Endodermal cell (in vitro differentiated cells): ENCODE measurements around the gene VASH2. TPM values are rescaled to one million over a fixed set of nuclear protein-coding genes. Genes with fewer than 3 reads are reported as not detected.

Source experiments
- DNase-seq: peaks from one replicate; pipeline ENCODE4 v3.0.0-alpha.2; 2017
- H3K27ac ChIP-seq: 2 replicates; pipeline ENCODE4 v1.5.1; 2013; ENCODE audit warnings: mild to moderate bottlenecking, low read depth, low read length, moderate library complexity
- H3K27me3 ChIP-seq: 2 replicates; pipeline ENCODE4 v1.6.1; 2013; ENCODE audit warnings: mild to moderate bottlenecking, low read length, moderate library complexity; ENCODE audit not compliant: insufficient read depth, control insufficient read depth, poor library complexity, severe bottlenecking
- H3K36me3 ChIP-seq: 2 replicates; pipeline ENCODE4 v1.7.0; 2013; ENCODE audit warnings: mild to moderate bottlenecking, low read length, moderate library complexity; ENCODE audit not compliant: control insufficient read depth, insufficient read depth
- H3K4me1 ChIP-seq: one replicate; pipeline ENCODE4 v1.7.0; 2013; ENCODE audit warnings: low read length; ENCODE audit not compliant: control insufficient read depth, insufficient read depth
- H3K4me3 ChIP-seq: 2 replicates; pipeline ENCODE4 v1.5.1; 2013; ENCODE audit warnings: mild to moderate bottlenecking, low read length, moderate library complexity
- H3K9ac ChIP-seq: 2 replicates; pipeline ENCODE4 v1.6.1; 2013; ENCODE audit warnings: mild to moderate bottlenecking, low read length, moderate library complexity; ENCODE audit not compliant: poor library complexity, severe bottlenecking; ENCODE audit errors: extremely low read depth
- H3K9me3 ChIP-seq: 2 replicates; pipeline ENCODE4 v1.6.1; 2013; ENCODE audit warnings: mild to moderate bottlenecking, low read length, moderate library complexity; ENCODE audit not compliant: control insufficient read depth
- H3K27ac Mint-ChIP-seq: 2 replicates; pipeline ENCODE4 v1.8.0; 2020; ENCODE audit warnings: mixed read lengths
- H3K27me3 Mint-ChIP-seq: 2 replicates; pipeline ENCODE4 v1.8.0; 2021; ENCODE audit warnings: mild to moderate bottlenecking, mixed read lengths; ENCODE audit not compliant: insufficient read depth
- H3K36me3 Mint-ChIP-seq: 2 replicates; pipeline ENCODE4 v1.8.0; 2020; ENCODE audit warnings: low read depth, mixed read lengths
- H3K4me1 Mint-ChIP-seq: 2 replicates; pipeline ENCODE4 v1.8.0; 2020; ENCODE audit warnings: mixed read lengths
- H3K4me3 Mint-ChIP-seq: 2 replicates; pipeline ENCODE4 v1.8.0; 2020; ENCODE audit warnings: mild to moderate bottlenecking, moderate library complexity, mixed read lengths
- H3K9me3 Mint-ChIP-seq: 2 replicates; pipeline ENCODE4 v1.8.0; 2020; ENCODE audit warnings: mild to moderate bottlenecking, mixed read lengths
- WGBS, 2 experiments: methylation state at CpG; one replicate each; pipeline versions ENCODE4 v1.1.5 to v1.1.7; 2013; ENCODE audit warnings: missing lambda C conversion rate in 2 of 2, mixed read lengths in 1 of 2; ENCODE audit not compliant: insufficient coverage in 1 of 2, insufficient read length in 1 of 2; 5-methylcytosine and 5-hydroxymethylcytosine counted together
- total RNA-seq, 2 donors: library from RNA; stranded (reverse); fragmentation: NEBNext Ultra II Directional in 1 of 2; extraction: Animal tissue kit (Norgen Biotek cat#: 25700) in 1 of 2; gene quantifications; 2 replicates in 1 of 2; 3 replicates in 1 of 2; pipeline ENCODE4 v1.2.1, GENCODE V29; 2021
- TF ChIP-seq, protein P1 (sequence below): fragments of 200-600 bp; sonication (generic); conservative IDR thresholded peaks from 2 replicates; pipeline ENCODE4 v1.5.0; 2021; ENCODE audit warnings: antibody characterized with exemption, mild to moderate bottlenecking

VASH2 gene
- total RNA-seq, 2 donors from 2014 or later, result 13.7 to 30.2 TPM

DNA sequence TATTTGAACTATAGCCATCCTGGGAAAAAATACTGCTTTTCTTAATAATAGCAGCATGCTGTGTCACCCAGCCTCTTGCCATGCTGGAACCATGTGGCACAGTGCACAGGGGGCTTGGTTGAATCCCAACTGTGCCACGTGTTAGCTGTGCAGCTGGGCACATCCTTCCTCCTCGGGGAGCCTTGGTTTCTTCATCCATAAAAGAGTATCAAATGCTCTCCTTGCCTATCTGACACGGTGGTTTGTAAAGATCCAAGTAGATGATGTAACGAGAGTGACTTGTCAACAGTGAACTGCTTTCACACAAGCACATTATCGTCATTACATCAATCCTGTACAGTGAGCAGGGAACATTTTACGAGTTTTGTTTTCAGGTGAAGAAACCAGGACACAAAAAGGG lies 24.4 kb downstream of the VASH2 start:
- WGBS, 2 experiments, result 94 to 98% methylated on average over 5 to 6 of the region's 6 CpGs
- H3K4me1 Mint-ChIP-seq, result no peaks in the 10 kb centered on the region
- TF ChIP-seq, protein P1, sequence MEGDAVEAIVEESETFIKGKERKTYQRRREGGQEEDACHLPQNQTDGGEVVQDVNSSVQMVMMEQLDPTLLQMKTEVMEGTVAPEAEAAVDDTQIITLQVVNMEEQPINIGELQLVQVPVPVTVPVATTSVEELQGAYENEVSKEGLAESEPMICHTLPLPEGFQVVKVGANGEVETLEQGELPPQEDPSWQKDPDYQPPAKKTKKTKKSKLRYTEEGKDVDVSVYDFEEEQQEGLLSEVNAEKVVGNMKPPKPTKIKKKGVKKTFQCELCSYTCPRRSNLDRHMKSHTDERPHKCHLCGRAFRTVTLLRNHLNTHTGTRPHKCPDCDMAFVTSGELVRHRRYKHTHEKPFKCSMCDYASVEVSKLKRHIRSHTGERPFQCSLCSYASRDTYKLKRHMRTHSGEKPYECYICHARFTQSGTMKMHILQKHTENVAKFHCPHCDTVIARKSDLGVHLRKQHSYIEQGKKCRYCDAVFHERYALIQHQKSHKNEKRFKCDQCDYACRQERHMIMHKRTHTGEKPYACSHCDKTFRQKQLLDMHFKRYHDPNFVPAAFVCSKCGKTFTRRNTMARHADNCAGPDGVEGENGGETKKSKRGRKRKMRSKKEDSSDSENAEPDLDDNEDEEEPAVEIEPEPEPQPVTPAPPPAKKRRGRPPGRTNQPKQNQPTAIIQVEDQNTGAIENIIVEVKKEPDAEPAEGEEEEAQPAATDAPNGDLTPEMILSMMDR, result no peak
- peaks cover 37% of the 10 kb centered on the region for H3K36me3 Mint-ChIP-seq
- peak; percentile 12 for DNase-seq
- peaks cover 10% of the 10 kb centered on the region for H3K36me3 ChIP-seq
- no peaks in the 10 kb centered on the region for H3K9me3 Mint-ChIP-seq
- no peak overlapping the region for H3K27ac ChIP-seq
- H3K4me1 ChIP-seq, result no peaks in the 10 kb centered on the region
- H3K27ac Mint-ChIP-seq, result no peak overlapping the region
- H3K9ac ChIP-seq, result no peak overlapping the region
- H3K27me3 ChIP-seq, result no peaks in the 10 kb centered on the region
- H3K9me3 ChIP-seq, result no peaks in the 10 kb centered on the region
- no peak overlapping the region for H3K4me3 Mint-ChIP-seq
- no peaks in the 10 kb centered on the region for H3K27me3 Mint-ChIP-seq
- no peak overlapping the region for H3K4me3 ChIP-seq

- H3K27me3 Mint-ChIP-seq, result no peaks in the 10 kb centered on the region
- peaks cover 10% of the 10 kb centered on the region for H3K36me3 ChIP-seq
- H3K9ac ChIP-seq, result no peak overlapping the region
- H3K9me3 Mint-ChIP-seq, result no peaks in the 10 kb centered on the region
- H3K27ac ChIP-seq, result no peak overlapping the region
- H3K4me1 Mint-ChIP-seq, result no peaks in the 10 kb centered on the region
- DNase-seq, result peak; percentile 43
- H3K9me3 ChIP-seq, result no peaks in the 10 kb centered on the region
- 92 to 94% methylated on average over 9 to 10 of the region's 10 CpGs for WGBS, 2 experiments
- TF ChIP-seq, protein P1, result no peak
- no peak overlapping the region for H3K4me3 Mint-ChIP-seq
- H3K4me1 ChIP-seq, result no peaks in the 10 kb centered on the region
- H3K27ac Mint-ChIP-seq, result no peak overlapping the region
- no peaks in the 10 kb centered on the region for H3K27me3 ChIP-seq
- peaks cover 32% of the 10 kb centered on the region for H3K36me3 Mint-ChIP-seq
- no peak overlapping the region for H3K4me3 ChIP-seq
Observed at GRCh38 chr1:212975111-212975918, 25.0 kb downstream of the VASH2 start.

DNA sequence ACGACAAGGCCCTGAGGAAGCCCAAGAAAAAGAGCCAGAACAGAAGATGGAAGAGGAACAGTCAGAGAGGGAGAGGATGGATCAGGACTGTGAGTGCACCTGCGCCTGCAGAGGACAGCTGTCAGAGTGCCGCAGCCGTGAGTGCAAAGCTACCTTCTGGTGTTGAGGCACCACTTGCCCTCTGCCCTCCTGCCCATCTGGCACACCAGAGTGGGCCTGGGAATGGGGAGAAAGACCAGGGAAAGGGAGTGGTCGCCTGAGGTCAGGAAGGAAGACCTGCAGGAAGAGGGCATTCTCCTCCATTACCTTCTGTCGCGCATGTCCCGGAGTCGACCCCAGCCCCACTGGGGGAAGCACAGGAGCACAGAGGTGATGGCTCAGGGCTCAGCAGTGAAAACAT lies 26.2 kb downstream of the VASH2 start:
- peaks cover 32% of the 10 kb centered on the region for H3K36me3 Mint-ChIP-seq
- no peaks in the 10 kb centered on the region for H3K4me1 Mint-ChIP-seq
- H3K4me3 ChIP-seq, result no peak overlapping the region
- H3K27ac Mint-ChIP-seq, result peak overlapping the region; percentile 58
- H3K9me3 Mint-ChIP-seq, result no peaks in the 10 kb centered on the region
- no peaks in the 10 kb centered on the region for H3K4me1 ChIP-seq
- H3K9me3 ChIP-seq, result no peaks in the 10 kb centered on the region
- H3K36me3 ChIP-seq, result peaks cover 10% of the 10 kb centered on the region
- TF ChIP-seq, protein P1, result no peak
- H3K27me3 ChIP-seq, result no peaks in the 10 kb centered on the region
- WGBS, 2 experiments, result 93 to 97% methylated on average over 4 to 9 of the region's 9 CpGs
- H3K4me3 Mint-ChIP-seq, result no peak overlapping the region
- H3K9ac ChIP-seq, result no peak overlapping the region
- peak; percentile 40 for DNase-seq
- no peaks in the 10 kb centered on the region for H3K27me3 Mint-ChIP-seq
- no peak overlapping the region for H3K27ac ChIP-seq
